GM15510 (cell line): ENCODE measurements around the gene HIGD1B.

ENCODE experiments used
- POLR2A ChIP-seq: IDR thresholded peaks from 3 replicates; pipeline ENCODE4 v1.6.1; 2011; ENCODE audit warnings: borderline replicate concordance; ENCODE audit not compliant: insufficient read length; ENCODE audit errors: extremely low read depth

The HIGD1B gene

DNA sequence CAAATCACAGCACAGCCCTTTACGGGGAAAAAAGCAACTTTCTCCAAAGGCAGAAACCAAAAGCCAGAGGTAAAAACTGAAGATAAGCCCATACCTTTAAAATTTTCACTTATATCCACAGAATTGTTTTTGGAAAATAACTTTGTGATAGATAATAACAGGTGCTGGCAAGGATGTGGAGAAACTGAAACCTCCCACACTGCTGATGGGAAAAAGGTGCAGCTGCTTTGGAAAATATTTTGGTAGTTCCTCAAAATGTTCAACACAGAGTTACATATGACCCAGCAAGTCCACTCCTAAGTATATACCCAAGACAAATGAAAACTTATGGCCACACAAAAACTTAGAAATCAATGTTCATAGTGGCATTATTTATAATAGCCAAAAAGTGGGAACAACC, 39.3 kb downstream of the HIGD1B start:
- no peak for TF ChIP-seq POLR2A

GRCh38 chr17:44887971-44888954, 40.6 kb downstream of the HIGD1B start:
- TF ChIP-seq POLR2A = no peak

DNA sequence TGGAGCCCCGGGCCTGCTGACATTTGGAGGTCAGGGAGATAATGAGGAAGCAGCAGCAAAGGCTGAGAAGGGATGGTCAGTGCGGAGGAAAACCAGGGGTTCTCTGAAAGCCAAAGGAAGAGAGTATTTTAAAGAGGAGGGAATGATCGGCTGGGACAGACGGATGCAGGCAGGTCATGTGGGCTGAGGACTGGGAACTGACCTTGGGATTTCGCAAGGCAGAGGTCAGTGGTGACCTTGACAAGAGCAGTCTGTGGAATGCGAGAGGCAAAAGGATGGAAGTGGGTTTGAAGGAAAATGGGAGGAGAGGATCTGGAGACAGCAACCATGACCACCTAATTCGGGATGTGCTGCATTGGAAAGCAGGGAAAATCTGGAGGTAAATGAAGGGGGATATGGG, 41.3 kb downstream of the HIGD1B start:
- TF ChIP-seq POLR2A = no peak

GRCh38 chr17:44892250-44892649, 44.6 kb downstream of the HIGD1B start:
- no peak for TF ChIP-seq POLR2A

- no peak for TF ChIP-seq POLR2A
Observed at GRCh38 chr17:44894642-44895041, 47.0 kb downstream of the HIGD1B start.

GRCh38 chr17:44898768-44899073, 51.0 kb downstream of the HIGD1B start:
- no peak for TF ChIP-seq POLR2A

GRCh38 chr17:44899074-44899782, 51.5 kb downstream of the HIGD1B start, which contains the start of gene EFTUD2:
TSS of gene EFTUD2 (minus strand) at chr17:44899445. CDS start at chr17:44894521, 4,924 bp downstream.
- peak; percentile 84 for TF ChIP-seq POLR2A
